ENCODE data around the gene TEX9. TPM values are rescaled to one million over a fixed set of nuclear protein-coding genes. Genes with fewer than 3 reads are reported as not detected.
"Not testable (repeated sequence)": the region's sequence is repeated elsewhere in the genome, so short reads cannot be mapped to it uniquely, and the experiment has no call there.

The TEX9 gene
- total RNA-seq, 1 donor from 2014 or later = 31.3 TPM

- ChIA-PET CTCF (interaction anchor here (0.6 to 1.9 kb wide), 2 partner anchors 127 to 306 kb away, joined by 3 to 6 read pairs; no protein-coding TSS in a partner anchor), POLR2A (interaction anchor here (0.7 to 1.7 kb wide), 3 partner anchors 15 to 127 kb away, joined by 3 to 4 read pairs (median 4); no protein-coding TSS in a partner anchor)
- DNase-seq = no peak
- Mint-ChIP-seq H3K27me3 (no peaks in the 10 kb centered on the region), H3K27ac (peak overlapping the region; percentile 81), H3K4me3 (peak overlapping the region; percentile 52), H3K36me3 (ENCODE audit: low read depth) (peaks cover 8% of the 10 kb centered on the region), H3K4me1 (peaks cover 45% of the 10 kb centered on the region), H3K9me3 (peaks cover 4% of the 10 kb centered on the region)
- ATAC-seq (ENCODE audit: low read depth) = peak; percentile 81
- intact Hi-C loops (cut with micrococcal nuclease) = loop anchor here (2.0 kb wide), 1 partner anchor 93 kb away; the partner anchor contains the start of gene MNS1
- TF ChIP-seq, protein P1, sequence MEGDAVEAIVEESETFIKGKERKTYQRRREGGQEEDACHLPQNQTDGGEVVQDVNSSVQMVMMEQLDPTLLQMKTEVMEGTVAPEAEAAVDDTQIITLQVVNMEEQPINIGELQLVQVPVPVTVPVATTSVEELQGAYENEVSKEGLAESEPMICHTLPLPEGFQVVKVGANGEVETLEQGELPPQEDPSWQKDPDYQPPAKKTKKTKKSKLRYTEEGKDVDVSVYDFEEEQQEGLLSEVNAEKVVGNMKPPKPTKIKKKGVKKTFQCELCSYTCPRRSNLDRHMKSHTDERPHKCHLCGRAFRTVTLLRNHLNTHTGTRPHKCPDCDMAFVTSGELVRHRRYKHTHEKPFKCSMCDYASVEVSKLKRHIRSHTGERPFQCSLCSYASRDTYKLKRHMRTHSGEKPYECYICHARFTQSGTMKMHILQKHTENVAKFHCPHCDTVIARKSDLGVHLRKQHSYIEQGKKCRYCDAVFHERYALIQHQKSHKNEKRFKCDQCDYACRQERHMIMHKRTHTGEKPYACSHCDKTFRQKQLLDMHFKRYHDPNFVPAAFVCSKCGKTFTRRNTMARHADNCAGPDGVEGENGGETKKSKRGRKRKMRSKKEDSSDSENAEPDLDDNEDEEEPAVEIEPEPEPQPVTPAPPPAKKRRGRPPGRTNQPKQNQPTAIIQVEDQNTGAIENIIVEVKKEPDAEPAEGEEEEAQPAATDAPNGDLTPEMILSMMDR (IDR thresholded peaks at IDR 0.05) = no peak
These were observed 6.4 kb downstream of the TEX9 start for GRCh38 chr15:56371495-56372147.

GRCh38 chr15:56374693-56375092, 9.5 kb downstream of the TEX9 start:
- H3K4me3 Mint-ChIP-seq, POLR2A ChIA-PET: not testable (repeated sequence)

GRCh38 chr15:56377822-56378221, 12.6 kb downstream of the TEX9 start:
- H3K4me1 Mint-ChIP-seq; CTCF ChIA-PET; DNase-seq; intact Hi-C loops (cut with micrococcal nuclease); POLR2A ChIA-PET; H3K27me3 Mint-ChIP-seq; H3K27ac Mint-ChIP-seq; ATAC-seq (ENCODE audit: low read depth); H3K4me3 Mint-ChIP-seq: not testable (repeated sequence)
- Mint-ChIP-seq H3K9me3 (peaks cover 28% of the 10 kb centered on the region), H3K36me3 (ENCODE audit: low read depth) (peaks cover 19% of the 10 kb centered on the region)

More at GRCh38 chr15:56374693-56375092, 9.5 kb downstream of the TEX9 start:
- ATAC-seq (ENCODE audit: low read depth); H3K27me3 Mint-ChIP-seq; CTCF ChIA-PET; intact Hi-C loops (cut with micrococcal nuclease); DNase-seq: not testable (repeated sequence)
- Mint-ChIP-seq H3K27ac (peak overlapping the region; percentile 0), H3K9me3 (peaks cover 17% of the 10 kb centered on the region), H3K4me1 (peaks cover 30% of the 10 kb centered on the region), H3K36me3 (ENCODE audit: low read depth) (peaks cover 14% of the 10 kb centered on the region)

- CTCF ChIA-PET = no interaction called here
- intact Hi-C loops (cut with micrococcal nuclease) = no loop called here
- ATAC-seq (ENCODE audit: low read depth) (no peak), DNase-seq (no peak)
- TF ChIP-seq, protein P1 (IDR thresholded peaks at IDR 0.05) = no peak
- no peaks in the 10 kb centered on the region for H3K4me1 Mint-ChIP-seq
- POLR2A ChIA-PET = no interaction called here
- H3K9me3 Mint-ChIP-seq = peaks cover 24% of the 10 kb centered on the region
- H3K4me3 Mint-ChIP-seq = no peak overlapping the region
- H3K27me3 Mint-ChIP-seq = no peaks in the 10 kb centered on the region
- H3K36me3 Mint-ChIP-seq (ENCODE audit: low read depth) = peaks cover 17% of the 10 kb centered on the region
- H3K27ac Mint-ChIP-seq = no peak overlapping the region
These were observed 17.8 kb downstream of the TEX9 start for GRCh38 chr15:56383010-56383409.

- CTCF ChIA-PET = no interaction called here
- TF ChIP-seq, protein P1 (IDR thresholded peaks at IDR 0.05) = no peak
- no peak for ATAC-seq (ENCODE audit: low read depth)
- Mint-ChIP-seq H3K36me3 (ENCODE audit: low read depth) (peaks cover 10% of the 10 kb centered on the region), H3K27ac (no peak overlapping the region), H3K4me3 (no peak overlapping the region), H3K27me3 (no peaks in the 10 kb centered on the region), H3K9me3 (peaks cover 1% of the 10 kb centered on the region), H3K4me1 (no peaks in the 10 kb centered on the region)
- no peak for DNase-seq
- POLR2A ChIA-PET = no interaction called here
- intact Hi-C loops (cut with micrococcal nuclease) = no loop called here
These were observed 20.7 kb downstream of the TEX9 start for GRCh38 chr15:56385908-56386307.

DNA sequence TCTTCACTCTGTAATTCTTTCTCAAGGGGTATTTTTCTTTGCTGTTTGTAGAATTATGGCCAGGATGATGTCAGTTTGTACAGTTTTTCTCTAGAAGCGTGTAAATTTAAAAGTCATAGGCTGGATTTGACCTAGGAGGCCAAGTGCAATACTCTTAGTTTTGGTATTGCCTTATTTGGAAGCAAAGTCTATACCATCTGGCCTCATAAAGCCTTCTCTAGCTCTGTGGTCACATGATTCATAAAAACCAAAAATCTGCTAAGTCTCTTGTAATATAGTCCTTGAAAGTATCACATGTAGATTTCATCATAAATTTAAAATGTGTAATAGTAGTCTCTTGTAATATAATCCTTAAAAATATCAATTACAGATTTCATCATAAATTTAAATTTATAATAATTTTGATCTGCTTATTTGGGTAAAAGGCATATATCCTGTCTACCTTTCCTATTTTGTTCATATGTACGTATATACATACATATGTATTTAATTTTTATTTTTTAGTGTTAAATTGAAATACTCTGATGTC, 25.6 kb downstream of the TEX9 start:
- H3K4me3 Mint-ChIP-seq = no peak overlapping the region
- intact Hi-C loops (cut with micrococcal nuclease) = no loop called here
- ChIA-PET CTCF (no interaction called here), POLR2A (no interaction called here)
- no peaks in the 10 kb centered on the region for H3K9me3 Mint-ChIP-seq
- no peaks in the 10 kb centered on the region for H3K4me1 Mint-ChIP-seq
- no peak for DNase-seq
- TF ChIP-seq, protein P1 (IDR thresholded peaks at IDR 0.05) = no peak
- H3K36me3 Mint-ChIP-seq (ENCODE audit: low read depth) = peaks cover 17% of the 10 kb centered on the region
- no peak for ATAC-seq (ENCODE audit: low read depth)
- H3K27me3 Mint-ChIP-seq = no peaks in the 10 kb centered on the region
- no peak overlapping the region for H3K27ac Mint-ChIP-seq
